H1 (cell line): ENCODE data around the gene GLRX3.

Source experiments
- CREB1 ChIP-seq: IDR thresholded peaks from 2 replicates; pipeline ENCODE4 v1.6.1; 2012; ENCODE audit warnings: inconsistent platforms
- RAD21 ChIP-seq, 2 experiments: IDR thresholded peaks in 1 of 2; conservative IDR thresholded peaks in 1 of 2; 2 replicates each; pipeline ENCODE4 v1.6.1; 2011; ENCODE audit warnings: low read depth in 2 of 2, low read length in 2 of 2, improper control_type of control experiment in 1 of 2, inconsistent platforms in 1 of 2, mild to moderate bottlenecking in 1 of 2, moderate library complexity in 1 of 2
- SP1 ChIP-seq: IDR thresholded peaks from 2 replicates; pipeline ENCODE4 v1.6.1; 2011; ENCODE audit warnings: low read depth, low read length
- TEAD4 ChIP-seq: IDR thresholded peaks from 2 replicates; pipeline ENCODE4 v1.6.1; 2012; ENCODE audit warnings: low read depth, low read length, inconsistent platforms, mixed read lengths
- YY1 ChIP-seq: IDR thresholded peaks from 2 replicates; pipeline ENCODE4 v1.6.1; 2011; ENCODE audit warnings: low read depth, mild to moderate bottlenecking, low read length
- TF ChIP-seq, protein P1 (sequence below), 3 experiments: IDR thresholded peaks; 1 replicate in 2 of 3; 2 replicates in 1 of 3; pipeline versions ENCODE4 v1.5.1 to v1.6.1; 2011; ENCODE audit warnings: low read length in 3 of 3, mild to moderate bottlenecking in 3 of 3, inconsistent platforms in 2 of 3, low read depth in 1 of 3, moderate library complexity in 1 of 3; ENCODE audit not compliant: insufficient read depth in 1 of 3; ENCODE audit errors: control extremely low read depth in 1 of 3
- TF ChIP-seq, protein P2 (sequence below): IDR thresholded peaks from 2 replicates; pipeline ENCODE4 v1.6.1; 2012; ENCODE audit warnings: inconsistent platforms

DNA sequence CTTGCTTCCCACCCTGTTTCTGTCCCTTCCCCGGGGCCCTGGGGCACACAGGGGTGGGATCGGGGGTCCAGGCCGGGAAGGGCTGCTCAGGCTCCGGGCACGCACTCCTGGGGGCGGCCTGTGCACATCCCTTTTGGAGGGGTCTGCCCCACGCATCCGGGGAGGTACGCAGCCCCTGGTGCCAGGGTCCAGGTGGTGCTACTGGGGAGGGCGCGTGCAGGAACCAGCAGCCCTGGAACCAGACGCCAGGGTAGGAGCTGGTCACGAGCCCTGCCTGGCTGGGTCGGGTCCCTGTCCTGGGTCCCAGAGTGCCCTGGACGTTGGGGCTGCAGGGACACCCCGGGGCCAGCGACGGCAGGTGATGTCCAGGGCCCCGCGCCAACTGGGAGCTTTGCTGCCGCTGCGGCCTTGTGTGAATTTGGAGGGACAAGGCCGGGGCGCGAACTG lies 53.4 kb downstream of the GLRX3 start:
- TF ChIP-seq TEAD4 (no peak), SP1 (no peak), CREB1 (no peak), YY1 (no peak), RAD21 (IDR thresholded peaks at IDR 0.05 in 1 of 2, conservative IDR thresholded peaks at IDR 0.05 in 1 of 2; ENCODE audit: low read depth in 2 of 2, low read length in 2 of 2) (no peak)
- TF ChIP-seq, protein P1, sequence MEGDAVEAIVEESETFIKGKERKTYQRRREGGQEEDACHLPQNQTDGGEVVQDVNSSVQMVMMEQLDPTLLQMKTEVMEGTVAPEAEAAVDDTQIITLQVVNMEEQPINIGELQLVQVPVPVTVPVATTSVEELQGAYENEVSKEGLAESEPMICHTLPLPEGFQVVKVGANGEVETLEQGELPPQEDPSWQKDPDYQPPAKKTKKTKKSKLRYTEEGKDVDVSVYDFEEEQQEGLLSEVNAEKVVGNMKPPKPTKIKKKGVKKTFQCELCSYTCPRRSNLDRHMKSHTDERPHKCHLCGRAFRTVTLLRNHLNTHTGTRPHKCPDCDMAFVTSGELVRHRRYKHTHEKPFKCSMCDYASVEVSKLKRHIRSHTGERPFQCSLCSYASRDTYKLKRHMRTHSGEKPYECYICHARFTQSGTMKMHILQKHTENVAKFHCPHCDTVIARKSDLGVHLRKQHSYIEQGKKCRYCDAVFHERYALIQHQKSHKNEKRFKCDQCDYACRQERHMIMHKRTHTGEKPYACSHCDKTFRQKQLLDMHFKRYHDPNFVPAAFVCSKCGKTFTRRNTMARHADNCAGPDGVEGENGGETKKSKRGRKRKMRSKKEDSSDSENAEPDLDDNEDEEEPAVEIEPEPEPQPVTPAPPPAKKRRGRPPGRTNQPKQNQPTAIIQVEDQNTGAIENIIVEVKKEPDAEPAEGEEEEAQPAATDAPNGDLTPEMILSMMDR (IDR thresholded peaks at IDR 0.05; ENCODE audit: control extremely low read depth in 1 of 3, insufficient read depth in 1 of 3, low read depth in 1 of 3, low read length in 3 of 3), result no peak
- TF ChIP-seq, protein P2, sequence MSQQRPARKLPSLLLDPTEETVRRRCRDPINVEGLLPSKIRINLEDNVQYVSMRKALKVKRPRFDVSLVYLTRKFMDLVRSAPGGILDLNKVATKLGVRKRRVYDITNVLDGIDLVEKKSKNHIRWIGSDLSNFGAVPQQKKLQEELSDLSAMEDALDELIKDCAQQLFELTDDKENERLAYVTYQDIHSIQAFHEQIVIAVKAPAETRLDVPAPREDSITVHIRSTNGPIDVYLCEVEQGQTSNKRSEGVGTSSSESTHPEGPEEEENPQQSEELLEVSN, result no peak
